GM12892 (cell line): ENCODE measurements around the gene HRAS.

Source experiments
- POLR2A ChIP-seq: IDR thresholded peaks from 2 replicates; pipeline ENCODE4 v1.6.1; 2011; ENCODE audit warnings: low read depth, low read length, control low read depth
- POLR2AphosphoS5 ChIP-seq: IDR thresholded peaks from 2 replicates; pipeline ENCODE4 v1.6.1; 2011; ENCODE audit warnings: low read depth, low read length, control low read depth
- TAF1 ChIP-seq: IDR thresholded peaks from 2 replicates; pipeline ENCODE4 v1.6.1; 2011; ENCODE audit warnings: low read depth, mild to moderate bottlenecking, control low read depth, low read length, borderline replicate concordance

DNA sequence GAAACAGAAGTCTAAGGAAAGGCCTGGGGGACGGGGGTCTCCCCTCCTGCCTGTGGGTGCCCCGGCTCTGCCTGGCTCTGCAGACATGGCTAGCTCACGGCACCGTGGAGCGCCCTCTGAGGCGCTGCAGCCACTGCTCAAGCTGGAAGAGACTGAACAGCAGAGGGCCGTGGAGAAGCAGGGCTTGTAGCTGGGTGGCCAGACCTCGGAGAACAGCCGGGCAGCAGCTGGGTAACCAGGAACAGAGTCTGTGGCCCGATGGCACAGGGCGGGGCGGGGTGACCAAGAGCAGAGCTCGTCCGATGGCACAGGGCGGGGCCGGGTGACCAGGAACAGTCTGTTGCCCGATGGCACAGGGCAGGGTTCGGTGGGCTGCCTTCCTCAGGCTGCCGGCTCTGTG, 46.4 kb downstream of the HRAS start:
- TF ChIP-seq POLR2A (no peak), POLR2AphosphoS5 (no peak), TAF1 (no peak)
